GM23338 (cell line): Measurements from ENCODE around the gene HFE. TPM values are rescaled to one million over a fixed set of nuclear protein-coding genes. Genes with fewer than 3 reads are reported as not detected.

Experiments used
- ATAC-seq: fragments of 200-7000 bp; cut with Tn5 transposase; 3 replicates; pipeline ENCODE4 v1.9.1; 2020
- DNase-seq: peaks from one replicate; pipeline ENCODE4 v3.0.0-alpha.2; 2015; ENCODE audit warnings: low spot score
- H2AFZ ChIP-seq: fragments of 200-600 bp; sonication (generic); 2 replicates; pipeline ENCODE4 v1.8.0; 2016; ENCODE audit warnings: antibody characterized with exemption, mild to moderate bottlenecking, moderate library complexity
- H3F3A ChIP-seq: fragments of 200-600 bp; sonication (generic); replicated peaks from 2 replicates; pipeline ENCODE4 v1.8.0; 2017; ENCODE audit warnings: antibody characterized with exemption, mixed run types, low read depth
- H3K27ac ChIP-seq: fragments of 200-600 bp; sonication (generic); 2 replicates; pipeline ENCODE4 v1.6.1; 2016; ENCODE audit warnings: low read depth
- H3K27me3 ChIP-seq: fragments of 200-600 bp; sonication (generic); 2 replicates; pipeline ENCODE4 v1.8.0; 2016; ENCODE audit warnings: mild to moderate bottlenecking, mixed run types, moderate library complexity; ENCODE audit not compliant: insufficient read depth
- H3K36me3 ChIP-seq: fragments of 200-600 bp; sonication (generic); 2 replicates; pipeline ENCODE4 v1.8.0; 2016; ENCODE audit warnings: mild to moderate bottlenecking; ENCODE audit not compliant: insufficient read depth
- H3K4me1 ChIP-seq: fragments of 200-600 bp; sonication (generic); 2 replicates; pipeline ENCODE4 v1.8.0; 2016; ENCODE audit warnings: mild to moderate bottlenecking, moderate library complexity; ENCODE audit not compliant: insufficient read depth
- H3K4me2 ChIP-seq: fragments of 200-600 bp; sonication (generic); 2 replicates; pipeline ENCODE4 v1.7.1; 2017; ENCODE audit warnings: mixed run types
- H3K4me3 ChIP-seq: fragments of 200-600 bp; sonication (generic); 2 replicates; pipeline ENCODE4 v1.6.1; 2016; ENCODE audit warnings: mixed run types
- H3K79me2 ChIP-seq: fragments of 200-600 bp; sonication (generic); replicated peaks from 2 replicates; pipeline ENCODE4 v1.8.0; 2017; ENCODE audit warnings: mild to moderate bottlenecking; ENCODE audit not compliant: insufficient read depth
- H3K9me2 ChIP-seq: fragments of 200-600 bp; sonication (generic); 2 replicates; pipeline ENCODE4 v1.8.0; 2017; ENCODE audit not compliant: insufficient read depth
- H4K20me1 ChIP-seq: fragments of 200-600 bp; sonication (generic); replicated peaks from 2 replicates; pipeline ENCODE4 v1.8.0; 2017; ENCODE audit warnings: mild to moderate bottlenecking; ENCODE audit not compliant: insufficient read depth
- H3K27ac Mint-ChIP-seq: 2 replicates; pipeline ENCODE4 v1.8.0; 2020; ENCODE audit warnings: inconsistent platforms, mild to moderate bottlenecking, moderate library complexity, mixed read lengths
- H3K27me3 Mint-ChIP-seq: 3 replicates; pipeline ENCODE4 v1.8.0; 2022; ENCODE audit warnings: low read depth, mild to moderate bottlenecking, moderate library complexity, mixed read lengths, inconsistent platforms; ENCODE audit not compliant: insufficient read depth, poor library complexity
- H3K36me3 Mint-ChIP-seq: 3 replicates; pipeline ENCODE4 v1.8.0; 2021; ENCODE audit warnings: low read depth, mild to moderate bottlenecking, inconsistent platforms, moderate library complexity, mixed read lengths
- H3K4me1 Mint-ChIP-seq: 3 replicates; pipeline ENCODE4 v1.8.0; 2020; ENCODE audit warnings: mild to moderate bottlenecking, inconsistent platforms, mixed read lengths
- H3K4me3 Mint-ChIP-seq: 3 replicates; pipeline ENCODE4 v1.8.0; 2021; ENCODE audit warnings: moderate library complexity, mild to moderate bottlenecking, inconsistent platforms, mixed read lengths
- H3K9me3 Mint-ChIP-seq: 3 replicates; pipeline ENCODE4 v1.8.0; 2020; ENCODE audit warnings: moderate library complexity, mild to moderate bottlenecking, inconsistent platforms, mixed read lengths
- CREB1 ChIP-seq: fragments of 250-450 bp; sonication (Bioruptor Pico); IDR thresholded peaks from 2 replicates; pipeline ENCODE4 v1.5.0; 2020; ENCODE audit warnings: low read depth, mild to moderate bottlenecking, moderate library complexity
- CTCF ChIP-seq, 2 experiments: fragments of 200-600 bp in 1 of 2; sonication (generic) in 1 of 2; conservative IDR thresholded peaks; 2 replicates each; pipeline versions ENCODE4 v1.5.1 to v1.6.1; 2016 to 2017; ENCODE audit warnings: antibody characterized with exemption in 2 of 2, low read depth in 2 of 2, mild to moderate bottlenecking in 2 of 2, moderate library complexity in 1 of 2
- ETS1 ChIP-seq: IDR thresholded peaks from 2 replicates; pipeline ENCODE4 v1.6.1; 2016; ENCODE audit warnings: antibody characterized with exemption
- EZH2 ChIP-seq: fragments of 200-600 bp; sonication (generic); IDR thresholded peaks from one replicate; pipeline ENCODE4 v1.8.0; 2017; ENCODE audit warnings: antibody characterized with exemption, mild to moderate bottlenecking, low read depth; ENCODE audit not compliant: unreplicated experiment
- EZH2phosphoT487 ChIP-seq: fragments of 200-600 bp; sonication (generic); IDR thresholded peaks from one replicate; pipeline ENCODE4 v1.8.1; 2018; ENCODE audit warnings: antibody characterized with exemption; ENCODE audit not compliant: unreplicated experiment
- JUNB ChIP-seq: IDR thresholded peaks from one replicate; pipeline ENCODE4 v1.6.1; 2016; ENCODE audit warnings: antibody characterized with exemption; ENCODE audit not compliant: unreplicated experiment
- NANOG ChIP-seq: IDR thresholded peaks from 2 replicates; pipeline ENCODE4 v1.6.1; 2016; ENCODE audit warnings: antibody characterized with exemption, borderline replicate concordance
- POLR2AphosphoS5 ChIP-seq: IDR thresholded peaks from 2 replicates; pipeline ENCODE4 v1.6.1; 2016; ENCODE audit warnings: antibody characterized with exemption, low read depth
- STAT1 ChIP-seq: IDR thresholded peaks from one replicate; pipeline ENCODE4 v1.6.1; 2016; ENCODE audit warnings: antibody characterized with exemption; ENCODE audit not compliant: unreplicated experiment
- ZNF114 ChIP-seq: fragments of 250-450 bp; sonication (Bioruptor Pico); IDR thresholded peaks from 2 replicates; pipeline ENCODE4 v1.5.0; 2020; ENCODE audit warnings: mild to moderate bottlenecking, moderate library complexity
- ZNF331 ChIP-seq: fragments of 250-450 bp; sonication (Bioruptor Pico); IDR thresholded peaks from 2 replicates; pipeline ENCODE4 v1.5.0; 2020; ENCODE audit warnings: low read depth, mild to moderate bottlenecking, moderate library complexity
- polyA plus RNA-seq: library from polyadenylated mRNA; unstranded; fragments of >200 nt; fragmentation: Nextera tagmentation; extraction: Ambion mirVana; gene quantifications from 2 replicates; pipeline ENCODE4 v1.2.1, GENCODE V29; 2016
- total RNA-seq: library from RNA; depleted of rRNA; stranded (reverse); fragments of >200 nt; shearing (Covaris generic); gene quantifications from 2 replicates; pipeline ENCODE4 v1.2.3, GENCODE V29; 2014
- TF ChIP-seq, protein P1 (sequence below): IDR thresholded peaks from one replicate; pipeline ENCODE4 v1.6.1; 2018; ENCODE audit warnings: antibody characterized with exemption; ENCODE audit not compliant: unreplicated experiment
- TF ChIP-seq, protein P2 (sequence below): fragments of 250-450 bp; sonication (Bioruptor Pico); IDR thresholded peaks from 2 replicates; pipeline ENCODE4 v1.5.0; 2020; ENCODE audit warnings: mild to moderate bottlenecking, moderate library complexity

The HFE gene
- total and polyA plus RNA-seq, 2 experiments from 2014 or later: 0.53 to 0.63 TPM

- Mint-ChIP-seq H3K9me3 (no peaks in the 10 kb centered on the region), H3K36me3 (no peaks in the 10 kb centered on the region), H3K4me1 (peaks cover 8% of the 10 kb centered on the region), H3K27ac (no peak overlapping the region), H3K4me3 (no peak overlapping the region), H3K27me3 (peaks cover 13% of the 10 kb centered on the region)
- Histone ChIP-seq H3K4me3 (no peak overlapping the region), H3K36me3 (no peaks in the 10 kb centered on the region), H3K9me2 (0 out of 2 replicates have a peak, but pooled peaks cover 5% of the 10 kb centered on the region), H3K79me2 (no peaks in the 10 kb centered on the region), H3F3A (no peaks in the 10 kb centered on the region), H3K27ac (no peak overlapping the region), H4K20me1 (no peaks in the 10 kb centered on the region), H3K4me2 (no peak overlapping the region), H3K27me3 (no peaks in the 10 kb centered on the region), H2AFZ (peak overlapping the region; percentile 45; the same call in 1 of the 2 replicates), H3K4me1 (peaks cover 7% of the 10 kb centered on the region; the same call in 1 of the 2 replicates)
- no peak for ATAC-seq
- TF ChIP-seq ZNF114 (CRISPR knock-in tag) (no peak), STAT1 (no peak), EZH2 (no peak), EZH2phosphoT487 (no peak), POLR2AphosphoS5 (no peak), CTCF (conservative IDR thresholded peaks at IDR 0.05; ENCODE audit: low read depth in 2 of 2) (no peak), ZNF331 (CRISPR knock-in tag) (no peak), NANOG (no peak), CREB1 (CRISPR knock-in tag) (no peak), JUNB (no peak), ETS1 (no peak)
- TF ChIP-seq, protein P1, sequence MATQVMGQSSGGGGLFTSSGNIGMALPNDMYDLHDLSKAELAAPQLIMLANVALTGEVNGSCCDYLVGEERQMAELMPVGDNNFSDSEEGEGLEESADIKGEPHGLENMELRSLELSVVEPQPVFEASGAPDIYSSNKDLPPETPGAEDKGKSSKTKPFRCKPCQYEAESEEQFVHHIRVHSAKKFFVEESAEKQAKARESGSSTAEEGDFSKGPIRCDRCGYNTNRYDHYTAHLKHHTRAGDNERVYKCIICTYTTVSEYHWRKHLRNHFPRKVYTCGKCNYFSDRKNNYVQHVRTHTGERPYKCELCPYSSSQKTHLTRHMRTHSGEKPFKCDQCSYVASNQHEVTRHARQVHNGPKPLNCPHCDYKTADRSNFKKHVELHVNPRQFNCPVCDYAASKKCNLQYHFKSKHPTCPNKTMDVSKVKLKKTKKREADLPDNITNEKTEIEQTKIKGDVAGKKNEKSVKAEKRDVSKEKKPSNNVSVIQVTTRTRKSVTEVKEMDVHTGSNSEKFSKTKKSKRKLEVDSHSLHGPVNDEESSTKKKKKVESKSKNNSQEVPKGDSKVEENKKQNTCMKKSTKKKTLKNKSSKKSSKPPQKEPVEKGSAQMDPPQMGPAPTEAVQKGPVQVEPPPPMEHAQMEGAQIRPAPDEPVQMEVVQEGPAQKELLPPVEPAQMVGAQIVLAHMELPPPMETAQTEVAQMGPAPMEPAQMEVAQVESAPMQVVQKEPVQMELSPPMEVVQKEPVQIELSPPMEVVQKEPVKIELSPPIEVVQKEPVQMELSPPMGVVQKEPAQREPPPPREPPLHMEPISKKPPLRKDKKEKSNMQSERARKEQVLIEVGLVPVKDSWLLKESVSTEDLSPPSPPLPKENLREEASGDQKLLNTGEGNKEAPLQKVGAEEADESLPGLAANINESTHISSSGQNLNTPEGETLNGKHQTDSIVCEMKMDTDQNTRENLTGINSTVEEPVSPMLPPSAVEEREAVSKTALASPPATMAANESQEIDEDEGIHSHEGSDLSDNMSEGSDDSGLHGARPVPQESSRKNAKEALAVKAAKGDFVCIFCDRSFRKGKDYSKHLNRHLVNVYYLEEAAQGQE: no peak
- TF ChIP-seq, protein P2, sequence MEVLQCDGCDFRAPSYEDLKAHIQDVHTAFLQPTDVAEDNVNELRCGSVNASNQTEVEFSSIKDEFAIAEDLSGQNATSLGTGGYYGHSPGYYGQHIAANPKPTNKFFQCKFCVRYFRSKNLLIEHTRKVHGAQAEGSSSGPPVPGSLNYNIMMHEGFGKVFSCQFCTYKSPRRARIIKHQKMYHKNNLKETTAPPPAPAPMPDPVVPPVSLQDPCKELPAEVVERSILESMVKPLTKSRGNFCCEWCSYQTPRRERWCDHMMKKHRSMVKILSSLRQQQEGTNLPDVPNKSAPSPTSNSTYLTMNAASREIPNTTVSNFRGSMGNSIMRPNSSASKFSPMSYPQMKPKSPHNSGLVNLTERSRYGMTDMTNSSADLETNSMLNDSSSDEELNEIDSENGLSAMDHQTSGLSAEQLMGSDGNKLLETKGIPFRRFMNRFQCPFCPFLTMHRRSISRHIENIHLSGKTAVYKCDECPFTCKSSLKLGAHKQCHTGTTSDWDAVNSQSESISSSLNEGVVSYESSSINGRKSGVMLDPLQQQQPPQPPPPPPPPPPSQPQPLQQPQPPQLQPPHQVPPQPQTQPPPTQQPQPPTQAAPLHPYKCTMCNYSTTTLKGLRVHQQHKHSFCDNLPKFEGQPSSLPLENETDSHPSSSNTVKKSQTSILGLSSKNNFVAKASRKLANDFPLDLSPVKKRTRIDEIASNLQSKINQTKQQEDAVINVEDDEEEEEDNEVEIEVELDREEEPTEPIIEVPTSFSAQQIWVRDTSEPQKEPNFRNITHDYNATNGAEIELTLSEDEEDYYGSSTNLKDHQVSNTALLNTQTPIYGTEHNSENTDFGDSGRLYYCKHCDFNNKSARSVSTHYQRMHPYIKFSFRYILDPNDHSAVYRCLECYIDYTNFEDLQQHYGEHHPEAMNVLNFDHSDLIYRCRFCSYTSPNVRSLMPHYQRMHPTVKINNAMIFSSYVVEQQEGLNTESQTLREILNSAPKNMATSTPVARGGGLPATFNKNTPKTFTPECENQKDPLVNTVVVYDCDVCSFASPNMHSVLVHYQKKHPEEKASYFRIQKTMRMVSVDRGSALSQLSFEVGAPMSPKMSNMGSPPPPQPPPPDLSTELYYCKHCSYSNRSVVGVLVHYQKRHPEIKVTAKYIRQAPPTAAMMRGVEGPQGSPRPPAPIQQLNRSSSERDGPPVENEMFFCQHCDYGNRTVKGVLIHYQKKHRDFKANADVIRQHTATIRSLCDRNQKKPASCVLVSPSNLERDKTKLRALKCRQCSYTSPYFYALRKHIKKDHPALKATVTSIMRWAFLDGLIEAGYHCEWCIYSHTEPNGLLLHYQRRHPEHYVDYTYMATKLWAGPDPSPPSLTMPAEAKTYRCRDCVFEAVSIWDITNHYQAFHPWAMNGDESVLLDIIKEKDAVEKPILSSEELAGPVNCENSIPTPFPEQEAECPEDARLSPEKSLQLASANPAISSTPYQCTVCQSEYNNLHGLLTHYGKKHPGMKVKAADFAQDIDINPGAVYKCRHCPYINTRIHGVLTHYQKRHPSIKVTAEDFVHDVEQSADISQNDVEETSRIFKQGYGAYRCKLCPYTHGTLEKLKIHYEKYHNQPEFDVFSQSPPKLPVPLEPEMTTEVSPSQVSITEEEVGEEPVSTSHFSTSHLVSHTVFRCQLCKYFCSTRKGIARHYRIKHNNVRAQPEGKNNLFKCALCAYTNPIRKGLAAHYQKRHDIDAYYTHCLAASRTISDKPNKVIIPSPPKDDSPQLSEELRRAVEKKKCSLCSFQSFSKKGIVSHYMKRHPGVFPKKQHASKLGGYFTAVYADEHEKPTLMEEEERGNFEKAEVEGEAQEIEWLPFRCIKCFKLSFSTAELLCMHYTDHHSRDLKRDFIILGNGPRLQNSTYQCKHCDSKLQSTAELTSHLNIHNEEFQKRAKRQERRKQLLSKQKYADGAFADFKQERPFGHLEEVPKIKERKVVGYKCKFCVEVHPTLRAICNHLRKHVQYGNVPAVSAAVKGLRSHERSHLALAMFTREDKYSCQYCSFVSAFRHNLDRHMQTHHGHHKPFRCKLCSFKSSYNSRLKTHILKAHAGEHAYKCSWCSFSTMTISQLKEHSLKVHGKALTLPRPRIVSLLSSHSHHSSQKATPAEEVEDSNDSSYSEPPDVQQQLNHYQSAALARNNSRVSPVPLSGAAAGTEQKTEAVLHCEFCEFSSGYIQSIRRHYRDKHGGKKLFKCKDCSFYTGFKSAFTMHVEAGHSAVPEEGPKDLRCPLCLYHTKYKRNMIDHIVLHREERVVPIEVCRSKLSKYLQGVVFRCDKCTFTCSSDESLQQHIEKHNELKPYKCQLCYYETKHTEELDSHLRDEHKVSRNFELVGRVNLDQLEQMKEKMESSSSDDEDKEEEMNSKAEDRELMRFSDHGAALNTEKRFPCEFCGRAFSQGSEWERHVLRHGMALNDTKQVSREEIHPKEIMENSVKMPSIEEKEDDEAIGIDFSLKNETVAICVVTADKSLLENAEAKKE: no peak
- no peak for DNase-seq
Observed at GRCh38 chr6:26068036-26068435, 19.2 kb upstream of the HFE start.
